HepG2 (cell line): Measurements from ENCODE around the gene LRRC27. TPM values are rescaled to one million over a fixed set of nuclear protein-coding genes. Genes with fewer than 3 reads are reported as not detected.

Source experiments
- AGO2 ChIP-seq: fragments of 200-400 bp; formaldehyde crosslinking; optimal IDR thresholded peaks from 2 replicates; pipeline ENCODE3; 2017; ENCODE audit warnings: mild to moderate bottlenecking, low read depth, low read length, moderate library complexity
- ARNT ChIP-seq: fragments of 450-650 bp; IDR thresholded peaks from 2 replicates; pipeline ENCODE4 v1.6.1; 2017
- ARNT2 ChIP-seq: sonication (generic); formaldehyde crosslinking; IDR thresholded peaks from 2 replicates; pipeline ENCODE4 v1.8.0; 2022; ENCODE audit warnings: mild to moderate bottlenecking, low read depth, missing genetic modification reagents, moderate library complexity
- ATM ChIP-seq: fragments of 450-650 bp; IDR thresholded peaks from 2 replicates; pipeline ENCODE4 v1.7.1; 2017; ENCODE audit warnings: mild to moderate bottlenecking, borderline replicate concordance
- FOSL1 ChIP-seq: sonication (generic); formaldehyde crosslinking; IDR thresholded peaks from 2 replicates; pipeline ENCODE4 v1.9.0; 2021; ENCODE audit warnings: missing genetic modification reagents, borderline replicate concordance
- GABPA ChIP-seq, 2 experiments: IDR thresholded peaks; 2 replicates each; pipeline ENCODE4 v1.6.1; 2011 to 2016; ENCODE audit warnings: low read depth in 2 of 2, low read length in 1 of 2, missing biosample characterization in 1 of 2, missing genetic modification characterization in 1 of 2
- HNF4A ChIP-seq: sonication (generic); formaldehyde crosslinking; IDR thresholded peaks from 2 replicates; pipeline ENCODE4 v1.4.0; 2020; ENCODE audit warnings: missing genetic modification reagents
- HNRNPK ChIP-seq: fragments of 200-400 bp; formaldehyde crosslinking; IDR thresholded peaks from 2 replicates; pipeline ENCODE4 v1.6.1; 2018; ENCODE audit warnings: low read length, low read depth, moderate library complexity, mild to moderate bottlenecking; ENCODE audit not compliant: poor library complexity, severe bottlenecking
- JARID2 ChIP-seq: sonication (generic); formaldehyde crosslinking; IDR thresholded peaks from 2 replicates; pipeline ENCODE4 v1.8.1; 2023; ENCODE audit warnings: missing genetic modification reagents, inconsistent platforms; ENCODE audit not compliant: insufficient replicate concordance
- KLF13 ChIP-seq: sonication (generic); formaldehyde crosslinking; IDR thresholded peaks from 2 replicates; pipeline ENCODE4 v1.4.0; 2020; ENCODE audit warnings: mild to moderate bottlenecking, missing genetic modification reagents
- LCORL ChIP-seq, 2 experiments: fragments of 450-650 bp in 1 of 2; sonication (generic) in 1 of 2; formaldehyde crosslinking in 1 of 2; IDR thresholded peaks; 2 replicates each; pipeline versions ENCODE4 v1.5.0 to v1.6.1; 2017 to 2020; ENCODE audit warnings: antibody characterized with exemption in 1 of 2, missing genetic modification reagents in 1 of 2
- MYNN ChIP-seq: sonication (generic); formaldehyde crosslinking; IDR thresholded peaks from 2 replicates; pipeline ENCODE4 v1.4.0; 2020; ENCODE audit warnings: mild to moderate bottlenecking, low read depth, missing genetic modification reagents
- NFYB ChIP-seq: sonication (generic); formaldehyde crosslinking; IDR thresholded peaks from 2 replicates; pipeline ENCODE4 v1.4.0; 2020; ENCODE audit warnings: missing genetic modification reagents
- NR2C2 ChIP-seq: sonication (generic); formaldehyde crosslinking; IDR thresholded peaks from 2 replicates; pipeline ENCODE4 v1.4.0; 2020; ENCODE audit warnings: missing genetic modification reagents, mild to moderate bottlenecking, moderate library complexity, borderline replicate concordance
- PAF1 ChIP-seq: IDR thresholded peaks from 2 replicates; pipeline ENCODE4 v1.6.1; 2016; ENCODE audit warnings: missing genetic modification reagents, missing compliant biosample characterization
- SRF ChIP-seq: IDR thresholded peaks from 2 replicates; pipeline ENCODE4 v1.6.1; 2011; ENCODE audit warnings: mild to moderate bottlenecking, low read depth, low read length, moderate library complexity
- SYNCRIP ChIP-seq: fragments of 200-400 bp; formaldehyde crosslinking; IDR thresholded peaks from 2 replicates; pipeline ENCODE4 v1.6.1; 2018; ENCODE audit warnings: mild to moderate bottlenecking, low read depth, low read length; ENCODE audit not compliant: insufficient read depth
- ZEB1 ChIP-seq: IDR thresholded peaks from 2 replicates; pipeline ENCODE4 v1.6.1; 2012; ENCODE audit warnings: mild to moderate bottlenecking, low read depth, inconsistent platforms; ENCODE audit not compliant: insufficient replicate concordance
- ZNF20 ChIP-seq: sonication (generic); formaldehyde crosslinking; IDR thresholded peaks from 2 replicates; pipeline ENCODE4 v1.4.0; 2020; ENCODE audit warnings: mild to moderate bottlenecking, moderate library complexity, missing genetic modification reagents
- ZNF558 ChIP-seq: sonication (generic); formaldehyde crosslinking; IDR thresholded peaks from 2 replicates; pipeline ENCODE4 v1.9.0; 2022; ENCODE audit warnings: mild to moderate bottlenecking, missing genetic modification reagents, borderline replicate concordance
- ZNF619 ChIP-seq: sonication (generic); formaldehyde crosslinking; IDR thresholded peaks from 2 replicates; pipeline ENCODE4 v1.4.0; 2020; ENCODE audit warnings: mild to moderate bottlenecking, missing genetic modification reagents
- ZNF746 ChIP-seq: sonication (generic); formaldehyde crosslinking; IDR thresholded peaks from 2 replicates; pipeline ENCODE4 v1.8.0; 2022; ENCODE audit warnings: mild to moderate bottlenecking, missing genetic modification reagents
- polyA plus RNA-seq, 8 experiments: library from polyadenylated mRNA; depleted of rRNA in 3 of 8; stranded (reverse) in 7 of 8; unstranded in 1 of 8; fragments of >200 nt; fragmentation: Illumina TruSeq in 4 of 8; extraction: Trizol in 4 of 8; gene quantifications; 2 replicates each; pipeline versions ENCODE4 v1.2.1 to v1.2.3, GENCODE V29; 2011 to 2016; ENCODE audit warnings: low read depth in 4 of 8, missing spikeins in 1 of 8, mixed read lengths in 1 of 8; ENCODE audit not compliant: insufficient read depth in 1 of 8
- total RNA-seq, 5 experiments: library from RNA; depleted of rRNA; stranded (reverse); fragments of >200 nt; fragmentation: Illumina TruSeq; extraction: Trizol; gene quantifications; 2 replicates each; pipeline ENCODE4 v1.2.3, GENCODE V29; 2016; ENCODE audit warnings: low read depth in 1 of 5
- TF ChIP-seq, protein P1 (sequence below): sonication (generic); formaldehyde crosslinking; IDR thresholded peaks from 2 replicates; pipeline ENCODE4 v1.8.1; 2023; ENCODE audit warnings: missing genetic modification reagents, mild to moderate bottlenecking, borderline replicate concordance
- TF ChIP-seq, protein P2 (sequence below): IDR thresholded peaks from 2 replicates; pipeline ENCODE4 v1.6.1; 2016; ENCODE audit warnings: missing compliant biosample characterization, missing genetic modification reagents, borderline replicate concordance
- TF ChIP-seq, protein P3 (sequence below): sonication (generic); formaldehyde crosslinking; IDR thresholded peaks from 2 replicates; pipeline ENCODE4 v1.4.0; 2020; ENCODE audit warnings: missing genetic modification reagents
- TF ChIP-seq, protein P4 (sequence below): sonication (generic); formaldehyde crosslinking; IDR thresholded peaks from 2 replicates; pipeline ENCODE4 v1.8.1; 2023; ENCODE audit warnings: mild to moderate bottlenecking, moderate library complexity, missing genetic modification reagents
- TF ChIP-seq, protein P5 (sequence below): IDR thresholded peaks from 2 replicates; pipeline ENCODE4 v1.6.1; 2012; ENCODE audit warnings: inconsistent platforms

Gene LRRC27
- total and polyA plus RNA-seq, 2 of the 13 experiments (the other 11 are each of a cell fraction or from before 2014, with no cell fraction given), result 4.2 to 4.6 TPM

DNA sequence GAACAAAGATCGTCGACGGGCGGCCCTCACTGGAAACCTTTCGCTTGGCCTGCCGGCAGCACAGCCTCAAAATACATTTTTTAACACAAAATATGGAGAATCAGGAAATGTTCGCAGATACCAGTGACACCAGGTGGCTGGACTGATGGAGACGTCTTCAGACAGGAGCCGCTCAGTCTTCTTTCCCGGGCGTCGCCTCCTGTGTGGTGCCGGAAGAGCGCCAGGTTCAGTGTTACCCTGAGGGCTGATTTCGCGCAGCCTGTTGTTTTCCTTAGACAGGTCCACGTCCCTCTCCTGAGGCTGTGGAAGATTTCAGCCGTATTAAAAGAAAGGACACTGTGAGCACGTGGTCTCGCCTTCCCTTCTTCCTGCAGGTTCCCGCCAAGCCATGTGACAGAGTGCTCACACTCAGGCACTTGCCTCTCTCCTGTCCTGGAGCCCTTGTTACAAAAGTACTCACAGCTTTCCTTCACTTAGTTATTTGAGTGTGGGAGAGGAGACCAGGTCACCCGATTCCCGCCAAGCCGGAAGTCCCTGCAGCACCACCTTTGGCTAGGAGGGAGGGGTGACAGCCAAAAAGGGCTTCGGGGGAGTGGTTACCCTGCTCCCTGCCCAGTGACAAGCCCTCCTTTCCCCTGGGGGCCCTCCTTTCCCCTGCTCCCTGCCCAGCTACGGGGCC lies 43.3 kb downstream of the LRRC27 start (continued):
- TF ChIP-seq LCORL (IDR thresholded peaks at IDR 0.05), result no peak
- 0 out of 2 replicates have a peak, but pooled peaks have one; percentile 47 for TF ChIP-seq LCORL (CRISPR knock-in tag; IDR thresholded peaks at IDR 0.05)
- TF ChIP-seq NFYB, result no peak
- no peak for TF ChIP-seq ZEB1
- TF ChIP-seq SRF, result peak; percentile 47; the same call in 1 of the 2 replicates
- TF ChIP-seq JARID2 (CRISPR knock-in tag), result no peak
- TF ChIP-seq ARNT, result no peak
- TF ChIP-seq MYNN (CRISPR knock-in tag), result no peak
- TF ChIP-seq ZNF558 (CRISPR knock-in tag), result no peak
- TF ChIP-seq AGO2, result no peak
- no peak for TF ChIP-seq GABPA (IDR thresholded peaks at IDR 0.05; ENCODE audit: low read depth, low read length)
- TF ChIP-seq GABPA (CRISPR knock-in tag; IDR thresholded peaks at IDR 0.05; ENCODE audit: low read depth), result peak; percentile 53; the same call in 1 of the 2 replicates
- no peak for TF ChIP-seq ZNF20 (CRISPR knock-in tag)
- no peak for TF ChIP-seq ZNF746 (CRISPR knock-in tag)
- TF ChIP-seq, protein P1, sequence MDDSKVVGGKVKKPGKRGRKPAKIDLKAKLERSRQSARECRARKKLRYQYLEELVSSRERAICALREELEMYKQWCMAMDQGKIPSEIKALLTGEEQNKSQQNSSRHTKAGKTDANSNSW, result no peak
- TF ChIP-seq HNF4A, result 0 out of 2 replicates have a peak, but pooled peaks have one; percentile 11
- no peak for TF ChIP-seq HNRNPK
- TF ChIP-seq PAF1, result no peak
- no peak for TF ChIP-seq FOSL1 (CRISPR knock-in tag)
- TF ChIP-seq, protein P2, sequence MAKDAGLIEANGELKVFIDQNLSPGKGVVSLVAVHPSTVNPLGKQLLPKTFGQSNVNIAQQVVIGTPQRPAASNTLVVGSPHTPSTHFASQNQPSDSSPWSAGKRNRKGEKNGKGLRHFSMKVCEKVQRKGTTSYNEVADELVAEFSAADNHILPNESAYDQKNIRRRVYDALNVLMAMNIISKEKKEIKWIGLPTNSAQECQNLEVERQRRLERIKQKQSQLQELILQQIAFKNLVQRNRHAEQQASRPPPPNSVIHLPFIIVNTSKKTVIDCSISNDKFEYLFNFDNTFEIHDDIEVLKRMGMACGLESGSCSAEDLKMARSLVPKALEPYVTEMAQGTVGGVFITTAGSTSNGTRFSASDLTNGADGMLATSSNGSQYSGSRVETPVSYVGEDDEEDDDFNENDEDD, result peak; percentile 73; the same call in 1 of the 2 replicates
- TF ChIP-seq, protein P3, sequence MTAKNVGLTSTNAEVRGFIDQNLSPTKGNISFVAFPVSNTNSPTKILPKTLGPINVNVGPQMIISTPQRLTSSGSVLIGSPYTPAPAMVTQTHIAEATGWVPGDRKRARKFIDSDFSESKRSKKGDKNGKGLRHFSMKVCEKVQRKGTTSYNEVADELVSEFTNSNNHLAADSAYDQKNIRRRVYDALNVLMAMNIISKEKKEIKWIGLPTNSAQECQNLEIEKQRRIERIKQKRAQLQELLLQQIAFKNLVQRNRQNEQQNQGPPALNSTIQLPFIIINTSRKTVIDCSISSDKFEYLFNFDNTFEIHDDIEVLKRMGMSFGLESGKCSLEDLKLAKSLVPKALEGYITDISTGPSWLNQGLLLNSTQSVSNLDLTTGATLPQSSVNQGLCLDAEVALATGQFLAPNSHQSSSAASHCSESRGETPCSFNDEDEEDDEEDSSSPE (CRISPR knock-in tag), result 0 out of 2 replicates have a peak, but pooled peaks have one; percentile 45
- no peak for TF ChIP-seq SYNCRIP
- TF ChIP-seq, protein P4, sequence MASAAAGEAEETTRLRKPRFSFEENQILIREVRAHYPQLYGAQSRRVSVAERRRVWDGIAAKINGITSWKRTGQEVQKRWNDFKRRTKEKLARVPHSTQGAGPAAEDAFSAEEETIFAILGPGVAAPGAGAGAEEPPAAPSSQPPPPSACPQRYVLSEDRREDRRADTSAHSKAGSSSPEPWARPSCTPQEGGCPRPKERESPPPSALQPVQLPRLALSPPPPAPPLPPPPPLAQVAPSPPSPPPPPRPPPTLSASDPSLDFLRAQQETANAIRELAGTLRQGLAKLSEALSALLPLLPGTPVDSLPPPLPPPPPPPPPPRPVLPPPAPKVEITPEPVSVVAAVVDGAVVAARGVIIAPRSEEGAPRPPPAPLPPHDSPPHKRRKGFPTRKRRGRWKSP, result no peak
- TF ChIP-seq NR2C2 (CRISPR knock-in tag), result 0 out of 2 replicates have a peak, but pooled peaks have one; percentile 33
- TF ChIP-seq, protein P5, sequence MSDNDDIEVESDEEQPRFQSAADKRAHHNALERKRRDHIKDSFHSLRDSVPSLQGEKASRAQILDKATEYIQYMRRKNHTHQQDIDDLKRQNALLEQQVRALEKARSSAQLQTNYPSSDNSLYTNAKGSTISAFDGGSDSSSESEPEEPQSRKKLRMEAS, result peak; percentile 77
- no peak for TF ChIP-seq ZNF619 (CRISPR knock-in tag)
- no peak for TF ChIP-seq ATM
- TF ChIP-seq KLF13, result no peak
- TF ChIP-seq ARNT2, result no peak
